NCI-H2107 treated with DMSO at 0.1 percent for 48 hours (cell line): ENCODE results near the gene KCNJ13.
"Not testable (repeated sequence)": the region's sequence is repeated elsewhere in the genome, so short reads cannot be mapped to it uniquely, and the experiment has no call there.

Source experiments
- DNase-seq: peaks from one replicate; lab custom pipeline; 2025; ENCODE audit not compliant: unreplicated experiment; lab: John Stamatoyannopoulos, UW

Gene KCNJ13

GRCh38 chr2:232770207-232770606, 6.2 kb downstream of the KCNJ13 start:
- no peak for DNase-seq

- DNase-seq = no peak
Observed at GRCh38 chr2:232767866-232768265, 8.5 kb downstream of the KCNJ13 start.

GRCh38 chr2:232761301-232761907, 15.0 kb downstream of the KCNJ13 start:
- peak; percentile 56 for DNase-seq

GRCh38 chr2:232757905-232758304, 18.5 kb downstream of the KCNJ13 start:
- no peak for DNase-seq

GRCh38 chr2:232750135-232750671, 26.2 kb downstream of the KCNJ13 start:
- DNase-seq = no peak

GRCh38 chr2:232749331-232749730, 27.0 kb downstream of the KCNJ13 start:
- no peak for DNase-seq

- DNase-seq = no peak
Observed at GRCh38 chr2:232748038-232748437, 28.3 kb downstream of the KCNJ13 start.

GRCh38 chr2:232744963-232745362, 31.4 kb downstream of the KCNJ13 start:
- DNase-seq = no peak

- DNase-seq = no peak
Observed at GRCh38 chr2:232741972-232742371, 34.4 kb downstream of the KCNJ13 start.

- DNase-seq = no peak
Observed at GRCh38 chr2:232741294-232741693, 35.1 kb downstream of the KCNJ13 start.

- DNase-seq = no peak
Observed at GRCh38 chr2:232731470-232731869, 44.9 kb downstream of the KCNJ13 start.

GRCh38 chr2:232728785-232729184, 47.6 kb downstream of the KCNJ13 start:
- no peak for DNase-seq

- no peak for DNase-seq
Observed at GRCh38 chr2:232723027-232723426, 53.3 kb downstream of the KCNJ13 start.

- no peak for DNase-seq
Observed at GRCh38 chr2:232721882-232722281, 54.5 kb downstream of the KCNJ13 start.

GRCh38 chr2:232721261-232721660, 55.1 kb downstream of the KCNJ13 start:
- no peak for DNase-seq

- DNase-seq = not testable (repeated sequence)
Observed at GRCh38 chr2:232720056-232720455, 56.3 kb downstream of the KCNJ13 start.
